Left colon (tissue), 2 donors: ENCODE measurements around the gene GTF2IRD2. TPM values are rescaled to one million over a fixed set of nuclear protein-coding genes. Genes with fewer than 3 reads are reported as not detected.
"Not testable (repeated sequence)": the region's sequence is repeated elsewhere in the genome, so short reads cannot be mapped to it uniquely, and the experiment has no call there.

Experiments used
- ATAC-seq: fragments of 200-7000 bp; cut with Tn5 transposase; one replicate; pipeline ENCODE4 v1.9.1; 2020; ENCODE audit warnings: mild to moderate bottlenecking, moderate library complexity
- DNase-seq, 2 donors: peaks; one replicate each; pipeline ENCODE4 v3.0.0-alpha.2; 2020
- intact Hi-C, 2 donors: fragments of 100-400 bp; cut with DNase I in 1 of 2; cut with micrococcal nuclease in 1 of 2; formaldehyde crosslinking; loops; one replicate each; pipeline versions ENCODE4 v1.11.2 to v1.14.0; 2022; cut with DNase I, micrococcal nuclease
- long read RNA-seq: library from polyadenylated mRNA; unstranded; transcript quantifications from one replicate; pipeline ENCODE4 v2.0.0, GENCODE V29; 2021
- total RNA-seq, 2 donors: library from RNA; stranded (reverse); fragmentation: NEBNext Ultra II Directional; extraction: Animal tissue kit (Norgen Biotek cat#: 25700); gene quantifications; one replicate each; pipeline ENCODE4 v1.2.1, GENCODE V29; 2021
- donor health status: DM: no; HTN: no; CAD: no.
- donor health status: DM: yes; HTN: yes; CAD: no.

GTF2IRD2 gene
- total RNA-seq: 10 to 100 TPM; 17.3 to 21.2 TPM
- long read RNA-seq, transcript GTF2IRD2-205 (3 exons, 578 nt): major isoform, 6 of 16 reads
- long read RNA-seq, partial matches to known transcripts: 0 of 16 reads
- long read RNA-seq, other reads (novel, unspliced or antisense): 7 of 16 reads

DNA sequence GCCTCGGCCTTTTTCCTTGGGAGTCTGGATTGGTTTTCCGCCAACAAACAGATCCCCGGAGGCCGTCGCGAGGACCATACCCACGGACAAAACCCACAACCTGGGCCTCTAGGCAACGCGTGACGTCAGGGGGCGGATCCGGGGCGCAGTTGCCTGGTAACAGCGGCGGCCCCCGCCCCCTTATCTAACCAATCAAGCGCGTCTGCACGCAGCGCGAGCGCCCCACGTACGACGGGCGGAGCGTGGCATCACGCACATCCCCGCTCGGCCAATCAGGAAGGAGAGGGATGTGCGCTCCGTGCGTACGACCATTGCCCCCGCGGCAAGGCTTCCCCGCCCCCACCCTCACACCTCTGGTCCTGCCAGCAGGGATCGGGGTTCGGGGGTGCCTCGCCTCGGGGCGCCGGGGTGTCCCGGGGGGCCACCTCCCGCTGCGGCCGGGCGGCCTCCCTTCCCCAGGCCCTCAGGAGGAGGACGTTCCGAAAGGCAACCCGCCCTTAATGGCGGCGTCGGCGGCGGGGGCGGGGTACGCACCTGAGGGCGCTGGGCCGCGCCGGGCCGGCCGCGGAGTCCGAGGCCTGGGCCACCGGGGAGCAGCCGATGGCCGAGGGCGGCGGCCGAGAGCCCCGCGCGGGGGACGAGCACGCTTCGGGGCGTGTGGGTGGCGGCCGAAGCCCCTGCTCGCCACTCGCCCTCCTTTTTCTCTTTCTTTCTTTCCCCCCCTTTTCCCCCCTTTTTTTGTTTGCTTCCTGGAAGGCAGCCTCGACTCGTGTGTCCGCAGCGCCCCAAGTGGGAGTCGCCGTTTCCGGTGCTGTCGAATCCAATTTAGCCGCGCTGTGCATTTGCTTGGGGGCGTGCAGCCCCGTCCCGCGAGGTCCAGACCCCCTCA, at the start of gene GTF2IRD2:
TSS of gene GTF2IRD2 (minus strand) at position 773 of the 889 bp plus-strand sequence. CDS start 15,227 bp downstream, outside the sequence.
- intact Hi-C loops: not testable (repeated sequence)
- ATAC-seq (peak; percentile 96), DNase-seq (peak in 1 of 2 donors; percentile 75)

DNA sequence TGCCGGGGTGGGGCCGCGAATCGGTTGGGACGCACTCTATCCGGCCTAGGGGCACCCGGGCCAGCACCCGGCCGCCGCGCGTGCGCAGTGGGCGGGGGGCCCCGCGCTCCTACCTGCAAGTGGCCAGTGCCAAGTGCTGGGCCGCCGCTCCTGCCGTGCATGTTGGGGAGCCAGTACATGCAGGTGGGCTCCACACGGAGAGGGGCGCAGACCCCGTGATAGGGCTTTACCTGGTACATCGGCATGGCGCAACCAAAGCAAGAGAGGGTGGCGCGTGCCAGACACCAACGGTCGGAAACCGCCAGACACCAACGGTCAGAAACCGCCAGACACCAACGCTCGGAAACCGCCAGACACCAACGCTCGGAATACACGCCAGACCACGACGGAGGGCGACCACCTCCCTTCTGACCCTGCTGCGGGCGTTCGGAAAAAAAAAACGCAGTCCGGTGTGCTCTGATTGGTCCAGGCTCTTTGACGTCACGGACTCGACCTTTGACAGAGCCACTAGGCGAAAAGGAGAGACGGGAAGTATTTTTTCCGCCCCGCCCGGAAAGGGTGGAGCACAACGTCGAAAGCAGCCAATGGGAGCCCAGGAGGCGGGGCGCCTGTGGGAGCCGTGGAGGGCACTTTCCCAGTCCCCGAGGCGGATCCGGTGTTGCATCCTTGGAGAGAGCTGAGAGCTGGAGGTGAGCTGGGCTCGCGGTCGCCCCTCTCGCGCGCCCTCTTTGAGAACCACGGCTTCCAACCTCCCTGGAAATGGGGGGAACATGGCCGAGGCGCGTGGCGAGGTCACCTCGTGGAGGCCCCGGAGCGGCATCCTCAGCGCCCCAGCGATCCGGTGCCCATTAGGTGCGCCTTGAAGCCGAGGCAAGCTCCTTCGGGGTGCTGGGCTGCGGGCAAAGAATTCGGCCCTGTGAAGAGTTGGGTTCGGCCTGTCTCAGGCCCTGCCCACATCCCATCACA, 39.0 kb upstream of the GTF2IRD2 start:
- intact Hi-C loops: not testable (repeated sequence)
- ATAC-seq (peak; percentile 83), DNase-seq (peak; percentile 89 to 90)

DNA sequence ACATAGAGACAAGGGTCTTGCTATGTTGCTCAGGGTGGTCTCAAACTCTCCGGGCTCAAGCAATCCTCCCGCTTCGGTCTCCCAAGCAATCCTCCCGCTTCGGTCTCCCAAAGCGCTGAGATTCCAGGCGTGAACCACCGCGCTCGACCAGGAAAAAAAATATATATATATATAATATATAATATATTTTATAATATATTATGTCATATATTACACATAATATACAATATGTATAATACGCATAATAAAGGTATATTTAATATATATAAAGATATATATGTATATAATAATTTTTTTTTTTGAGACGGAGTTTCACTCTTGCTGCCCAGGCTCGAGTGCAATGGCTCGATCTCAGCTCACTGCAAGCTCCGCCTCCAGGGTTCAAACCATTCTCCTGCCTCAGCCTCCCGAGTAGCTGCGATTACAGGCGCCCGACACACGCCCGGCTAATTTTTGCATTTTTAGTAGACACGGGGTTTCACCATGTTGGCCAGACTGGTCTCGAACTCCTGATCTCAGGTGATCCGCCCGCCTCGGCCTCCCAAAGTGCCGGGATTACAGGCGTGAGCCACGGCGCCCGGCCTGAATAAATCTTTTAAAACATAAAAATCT, 38.2 kb upstream of the GTF2IRD2 start:
- ATAC-seq: peak; percentile 20
- intact Hi-C loops, DNase-seq: not testable (repeated sequence)

DNA sequence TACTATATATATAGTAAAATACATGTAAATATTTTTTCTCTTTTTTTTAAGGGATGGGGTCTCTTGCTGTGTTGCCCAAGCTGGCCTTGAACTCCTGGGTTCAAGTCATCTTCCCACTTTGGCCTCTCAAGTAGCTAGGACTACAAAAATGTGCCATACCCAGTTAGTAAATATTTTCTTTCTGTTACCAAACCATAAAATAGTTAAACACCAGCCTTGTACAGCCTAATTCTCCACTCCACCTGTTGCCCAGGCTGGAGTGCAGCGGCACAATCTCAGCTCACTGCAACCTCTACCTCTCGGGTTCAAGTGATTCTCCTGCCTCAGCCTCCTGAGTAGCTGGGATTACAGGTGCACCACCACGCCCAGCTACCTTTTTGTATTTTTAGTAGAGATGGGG, 33.9 kb upstream of the GTF2IRD2 start:
- intact Hi-C loops, DNase-seq: not testable (repeated sequence)
- peak; percentile 67 for ATAC-seq

DNA sequence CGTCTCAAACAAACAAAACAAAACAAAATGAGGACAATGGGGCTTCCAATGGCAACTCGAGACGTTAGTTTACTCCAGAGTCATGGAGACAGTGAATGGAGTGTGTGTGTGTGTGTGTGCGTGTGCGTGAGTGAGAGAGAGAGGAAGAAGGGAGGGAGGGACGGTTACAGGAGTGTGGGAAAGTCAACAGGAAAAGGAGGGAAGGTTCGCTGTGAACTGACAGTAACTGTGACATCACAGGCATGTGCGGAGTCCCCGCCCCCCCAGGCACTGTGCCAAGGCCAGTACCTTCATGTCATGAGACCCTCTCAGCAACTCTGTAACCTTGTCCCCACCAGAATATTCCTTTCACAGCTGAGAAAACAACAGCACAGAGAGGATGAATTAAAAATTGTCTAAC, 30.7 kb upstream of the GTF2IRD2 start:
- intact Hi-C loops, DNase-seq: not testable (repeated sequence)
- ATAC-seq: peak; percentile 41

DNA sequence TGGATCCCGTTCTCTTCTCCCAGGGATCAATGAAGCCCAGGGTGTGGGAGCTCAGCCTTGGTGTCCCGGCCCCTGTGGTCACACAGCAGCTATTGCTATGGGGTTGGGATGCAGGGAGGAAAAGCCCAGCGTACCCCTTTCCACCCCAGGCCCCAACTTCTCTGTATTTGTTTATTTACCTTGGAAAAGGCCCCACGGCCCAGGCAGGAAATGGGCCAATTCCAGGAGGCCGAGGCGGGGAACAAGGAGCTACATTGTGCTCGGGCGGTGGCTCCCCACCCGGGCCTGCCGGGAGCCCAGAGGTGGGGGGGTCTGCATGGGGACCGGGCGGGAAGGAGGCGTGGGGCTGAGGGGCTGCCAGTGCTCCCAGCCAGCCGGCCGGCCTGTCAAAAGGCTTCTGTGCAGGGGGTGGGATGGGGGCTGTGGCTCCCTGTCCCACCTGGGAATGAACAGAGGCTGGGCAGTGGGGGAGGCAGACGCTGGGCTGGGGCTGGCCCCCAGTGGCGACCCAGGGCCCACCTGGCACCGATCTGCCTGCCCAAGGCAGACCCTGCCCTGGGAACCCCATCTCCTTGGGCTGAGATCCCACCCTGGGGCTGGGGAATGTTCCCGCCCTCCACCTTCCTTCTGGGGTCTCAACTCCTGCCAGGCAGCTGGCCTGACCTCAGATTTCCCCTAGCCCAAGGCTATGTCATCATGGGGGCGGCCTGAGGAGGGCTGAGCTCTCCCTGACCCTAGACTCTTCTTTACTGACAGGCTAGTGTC, 23.5 kb upstream of the GTF2IRD2 start:
- DNase-seq: peak; percentile 41 to 50
- intact Hi-C loops: not testable (repeated sequence)

DNA sequence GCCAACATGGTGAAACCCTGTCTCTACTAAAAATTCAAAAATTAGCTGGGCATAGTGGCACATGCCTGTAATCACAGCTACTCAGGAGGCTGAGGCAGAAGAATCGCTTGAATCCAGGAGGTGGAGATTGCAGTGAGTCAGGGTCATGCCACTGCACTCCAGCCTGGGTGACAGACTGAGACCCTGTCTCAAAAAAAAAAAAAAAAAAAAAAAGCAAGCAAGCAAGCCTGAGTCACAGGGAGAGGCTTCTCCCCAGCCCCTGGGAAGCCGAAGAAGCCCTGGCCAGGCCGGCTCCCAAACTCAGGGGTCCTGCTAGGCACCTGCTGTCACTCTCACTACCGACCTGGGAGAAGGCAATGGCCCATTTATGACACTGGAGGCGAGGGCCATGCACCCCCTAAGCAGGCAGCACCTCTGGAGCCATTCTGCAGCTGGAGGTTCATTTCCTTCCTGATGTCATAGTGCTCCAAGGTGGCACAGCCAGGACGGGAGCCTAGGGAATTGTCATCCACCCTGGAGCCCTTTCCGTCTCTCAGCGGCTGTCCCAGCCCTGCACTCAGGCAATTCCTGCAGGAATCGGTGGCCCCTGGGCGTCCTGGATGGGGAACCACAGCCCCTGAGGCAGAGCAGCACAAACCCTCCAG, 22.8 kb upstream of the GTF2IRD2 start:
- DNase-seq, intact Hi-C loops: not testable (repeated sequence)
- ATAC-seq: peak; percentile 71

More for the DNA sequence above, 23.5 kb upstream of the GTF2IRD2 start:
- peak; percentile 88 for ATAC-seq

DNA sequence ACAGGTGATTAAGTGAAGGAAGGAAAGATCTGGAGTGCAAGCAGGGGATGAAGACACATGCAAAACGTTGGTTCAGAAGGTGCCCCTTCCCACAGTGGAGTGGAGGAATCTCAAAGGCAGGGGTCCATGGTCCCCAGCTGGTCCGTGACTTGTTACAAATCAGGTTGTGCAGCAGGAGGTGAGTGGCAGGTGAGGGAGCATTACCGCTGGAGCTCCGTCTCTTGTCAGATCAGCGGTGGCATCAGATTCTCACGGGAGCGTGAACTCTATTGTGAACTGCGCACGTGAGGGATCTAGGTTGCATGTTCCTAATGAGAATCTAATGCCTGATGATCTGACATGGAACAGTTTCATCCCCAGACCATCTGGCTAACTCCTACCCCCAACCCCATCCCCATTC, 21.1 kb upstream of the GTF2IRD2 start:
- ATAC-seq, DNase-seq, intact Hi-C loops: not testable (repeated sequence)

DNA sequence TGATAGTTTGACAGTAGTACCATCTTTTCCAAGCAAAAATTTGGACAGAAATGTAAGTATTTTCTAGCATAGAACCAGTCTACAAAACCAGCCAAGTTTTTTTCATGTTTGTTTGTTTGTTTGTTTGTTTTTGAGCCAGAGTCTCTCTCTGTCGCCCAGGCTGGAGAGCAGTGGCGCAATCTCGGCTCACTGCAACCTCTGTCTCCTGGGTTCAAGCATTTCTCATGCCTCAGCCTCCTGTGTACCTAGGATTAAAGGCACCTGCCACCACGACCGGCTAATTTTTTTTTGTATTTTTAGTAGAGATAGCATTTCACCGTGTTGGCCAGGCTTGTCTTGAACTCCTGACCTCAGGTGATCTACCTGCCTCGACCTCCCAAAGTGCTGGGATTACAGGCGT, 14.4 kb upstream of the GTF2IRD2 start:
- intact Hi-C loops, DNase-seq: not testable (repeated sequence)
- ATAC-seq: peak; percentile 5

DNA sequence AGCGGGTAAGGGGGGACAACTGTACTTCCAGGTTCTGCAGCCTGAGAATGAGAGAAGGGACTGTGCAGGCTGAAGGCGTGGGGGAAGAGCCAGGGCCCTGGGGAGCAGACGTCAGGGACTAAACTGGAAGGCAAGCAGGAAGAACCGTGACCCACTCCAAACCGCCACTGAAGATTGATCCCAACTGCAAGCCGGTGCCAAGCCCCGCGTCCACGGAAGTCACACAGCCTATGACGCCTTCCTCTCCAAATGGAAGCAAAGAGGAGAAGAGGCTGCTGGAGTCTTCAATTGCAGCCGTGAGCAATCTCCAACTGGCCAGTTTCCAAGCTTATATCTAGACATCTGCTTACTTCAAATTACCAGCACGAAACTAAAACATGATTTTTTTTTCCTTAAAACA, 1.6 kb downstream of the GTF2IRD2 start:
- intact Hi-C loops, DNase-seq: not testable (repeated sequence)
- peak; percentile 9 for ATAC-seq

DNA sequence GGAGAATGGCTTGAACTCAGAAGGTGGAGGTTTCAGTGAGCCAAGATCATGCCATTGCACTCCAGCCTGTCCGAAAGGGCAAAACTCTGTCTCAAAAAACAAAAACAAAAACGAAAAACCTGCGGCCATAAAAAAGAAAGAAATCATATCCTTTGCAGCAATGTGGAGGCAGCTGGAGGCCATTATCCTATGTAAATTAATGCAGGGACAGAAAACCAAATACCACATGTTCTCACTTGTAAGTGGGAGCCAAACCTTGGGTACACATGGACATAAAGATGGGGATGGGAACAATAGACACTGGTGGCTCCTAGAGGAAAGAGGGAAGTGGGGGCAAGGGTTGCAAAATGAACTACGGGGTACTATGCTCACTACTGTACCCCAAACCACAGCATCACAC, 21.0 kb downstream of the GTF2IRD2 start:
- not testable (repeated sequence) for ATAC-seq

DNA sequence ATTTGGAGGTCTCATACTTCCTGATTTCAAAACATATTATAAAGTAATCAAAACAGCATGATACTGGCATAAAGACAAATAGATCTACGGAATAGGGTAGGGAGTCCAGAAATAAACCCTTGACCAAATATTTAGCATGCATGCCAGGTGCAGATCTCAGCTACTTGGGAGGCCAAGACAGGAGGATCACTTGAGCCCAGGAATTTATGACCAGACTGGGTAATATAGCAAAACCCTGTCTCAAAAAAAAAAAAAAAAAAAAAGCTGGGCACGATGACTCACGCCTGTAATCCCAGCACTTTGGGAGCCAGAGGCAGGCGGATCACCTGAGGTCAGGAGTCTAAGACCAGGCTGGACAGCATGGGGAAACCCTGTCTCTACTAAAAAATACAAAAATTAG, 21.4 kb downstream of the GTF2IRD2 start:
- peak; percentile 6 for ATAC-seq
- intact Hi-C loops: not testable (repeated sequence)

More for the DNA sequence above, 21.0 kb downstream of the GTF2IRD2 start:
- intact Hi-C loops, DNase-seq: not testable (repeated sequence)

DNA sequence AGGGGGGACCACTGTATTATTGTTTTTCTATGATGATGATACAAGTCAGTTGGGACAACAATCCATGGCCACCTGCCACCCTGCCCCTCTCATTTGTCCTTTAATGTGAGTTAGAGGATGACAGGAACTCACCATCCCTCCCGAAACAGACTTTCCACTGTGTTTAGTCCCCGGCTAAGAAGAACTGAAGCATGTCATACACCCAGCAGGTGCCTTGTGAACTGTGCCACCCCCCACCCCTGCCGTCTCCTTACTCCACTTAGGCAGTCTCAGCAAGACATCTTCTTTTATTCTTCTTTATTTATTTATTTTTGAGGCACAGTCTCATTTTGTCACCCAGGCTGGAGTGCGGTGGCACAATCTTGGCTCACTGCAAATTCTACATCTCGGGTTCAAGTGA, 30.1 kb downstream of the GTF2IRD2 start:
- intact Hi-C loops, DNase-seq, ATAC-seq: not testable (repeated sequence)

More for the DNA sequence above, 21.4 kb downstream of the GTF2IRD2 start:
- not testable (repeated sequence) for DNase-seq

DNA sequence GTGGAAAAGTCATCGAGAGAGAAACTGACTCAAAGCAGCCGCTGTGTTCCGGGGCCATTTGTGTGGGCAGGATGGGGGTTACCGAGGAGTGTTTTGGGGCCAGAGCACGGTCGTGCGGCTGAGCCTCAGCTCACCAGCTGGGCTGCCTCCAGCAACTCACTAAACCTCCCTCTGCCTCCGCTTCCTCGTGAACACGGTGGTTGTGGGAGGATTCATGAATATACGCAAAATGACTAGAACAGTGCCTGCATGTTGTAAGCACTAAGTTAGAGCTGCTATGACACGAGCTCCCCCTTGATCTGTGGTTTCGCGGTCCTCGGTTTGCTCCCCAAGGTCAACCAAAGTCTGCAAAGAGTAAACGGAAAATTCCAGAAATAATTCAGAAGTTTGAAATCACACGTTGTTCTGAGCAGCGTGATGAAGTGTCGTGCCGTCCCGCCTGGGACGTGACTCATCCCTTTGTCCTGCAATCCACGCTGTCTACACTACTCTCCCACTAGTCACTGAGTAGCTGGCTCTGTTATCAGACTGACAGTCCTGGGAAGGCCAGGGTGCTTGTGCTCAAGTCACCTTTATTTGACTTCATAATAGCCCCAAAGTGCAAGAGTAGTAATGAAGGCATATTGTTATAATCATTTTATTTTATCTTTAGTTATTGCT, 31.1 kb downstream of the GTF2IRD2 start:
- ATAC-seq, intact Hi-C loops, DNase-seq: not testable (repeated sequence)

DNA sequence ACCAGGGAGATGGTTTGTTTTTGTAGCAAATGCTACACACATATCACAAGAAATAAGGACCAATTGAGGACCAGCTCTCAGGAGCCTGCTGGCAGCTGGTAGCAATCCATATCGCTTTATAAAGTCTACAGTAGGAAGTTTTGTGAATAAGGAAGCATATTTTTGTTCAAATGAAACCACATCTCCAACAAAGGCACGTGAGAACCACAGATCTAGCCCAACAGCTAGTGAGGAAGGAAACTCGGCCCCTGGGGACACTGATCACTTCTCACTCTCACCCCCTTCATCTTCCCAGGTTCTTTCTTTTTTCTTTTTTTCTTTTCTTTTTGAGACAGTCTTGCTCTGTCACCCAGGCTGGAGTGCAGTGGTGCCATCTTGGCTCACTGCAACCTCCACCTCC, 35.5 kb downstream of the GTF2IRD2 start:
- ATAC-seq, intact Hi-C loops: not testable (repeated sequence)

DNA sequence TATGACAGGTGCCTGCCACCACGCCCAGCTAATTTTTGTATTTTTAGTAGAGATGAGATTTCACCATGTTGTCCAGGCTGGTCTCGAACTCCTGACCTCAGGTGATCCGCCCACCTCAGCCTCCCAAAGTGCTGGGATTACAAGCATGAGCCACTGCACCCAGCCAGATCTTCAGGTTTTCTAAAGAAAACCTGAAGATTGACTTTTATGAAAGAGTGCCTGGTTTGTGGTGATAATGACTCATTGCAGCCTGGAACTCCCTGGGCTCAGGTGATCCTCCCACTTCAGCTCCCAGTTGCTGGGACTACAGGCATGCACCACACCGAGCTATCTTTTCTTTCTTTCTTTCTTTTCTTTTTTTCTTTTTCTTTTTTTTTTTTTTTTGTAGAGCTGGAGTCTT, 52.8 kb downstream of the GTF2IRD2 start:
- ATAC-seq, intact Hi-C loops, DNase-seq: not testable (repeated sequence)

More for the DNA sequence above, 35.5 kb downstream of the GTF2IRD2 start:
- DNase-seq: not testable (repeated sequence)
